Adrenal gland (tissue), 12 donors: ENCODE results near the gene PRR33. TPM values are rescaled to one million over a fixed set of nuclear protein-coding genes. Genes with fewer than 3 reads are reported as not detected.

Experiments
- DNase-seq, 7 donors: peaks; one replicate each; pipeline ENCODE4 v3.0.0-alpha.2; 2019 to 2020
- H3K27ac ChIP-seq, 5 donors: fragments of 200-600 bp; sonication (generic) in 4 of 5; 1 replicate in 3 of 5; 2 replicates in 2 of 5; pipeline versions ENCODE4 v1.5.1 to v1.8.0; 2016 to 2020; ENCODE audit warnings: mild to moderate bottlenecking in 1 of 5
- H3K27me3 ChIP-seq: fragments of 200-600 bp; 2 replicates; pipeline ENCODE4 v1.8.0; 2021
- H3K36me3 ChIP-seq, 2 donors: fragments of 200-600 bp; replicated peaks in 1 of 2; 1 replicate in 1 of 2; 2 replicates in 1 of 2; pipeline versions ENCODE4 v1.5.1 to v1.8.0; 2018 to 2022
- H3K4me1 ChIP-seq, 2 donors: fragments of 200-600 bp; replicated peaks in 1 of 2; 1 replicate in 1 of 2; 2 replicates in 1 of 2; pipeline versions ENCODE4 v1.5.1 to v1.8.0; 2018 to 2021
- H3K4me3 ChIP-seq, 4 donors: fragments of 200-600 bp; sonication (generic) in 3 of 4; one replicate each; pipeline ENCODE4 v1.5.1; 2016 to 2018
- H3K9me3 ChIP-seq, 3 donors: fragments of 200-600 bp; sonication (generic) in 1 of 3; replicated peaks in 1 of 3; 1 replicate in 2 of 3; 2 replicates in 1 of 3; pipeline versions ENCODE4 v1.5.1 to v1.8.0; 2016 to 2021
- POLR2A ChIP-seq, 2 donors: fragments of 450-650 bp; IDR thresholded peaks; one replicate each; pipeline ENCODE4 v1.6.1; 2017; ENCODE audit warnings: antibody characterized with exemption in 2 of 2, mild to moderate bottlenecking in 2 of 2, moderate library complexity in 1 of 2
- WGBS, 4 donors: extraction: QIAGEN DNeasy Blood & Tissue Kit in 2 of 4; methylation state at CpG; one replicate each; pipeline versions ENCODE4 v1.1.5 to v1.1.7; 2013 to 2017; 5-methylcytosine and 5-hydroxymethylcytosine counted together
- intact Hi-C, 2 donors: fragments of 100-400 bp; cut with DNase I; formaldehyde crosslinking; loops; one replicate each; pipeline versions ENCODE4 v1.14.1 to v1.15.0; 2022 to 2023
- polyA plus RNA-seq, 3 donors: library from polyadenylated mRNA; stranded (reverse); fragments of 200-250 nt in 2 of 3; fragments of 350-450 nt in 1 of 3; fragmentation: Illumina TruSeq in 1 of 3; extraction: RNeasy Lipid Tissue Mini Kit (QIAGEN cat#74804) in 1 of 3; gene quantifications; one replicate each; pipeline ENCODE4 v1.2.3, GENCODE V29; 2013 to 2014
- total RNA-seq, 9 donors: library from RNA; depleted of rRNA in 4 of 9; stranded (reverse); fragments of >200 nt in 4 of 9; fragments of 120-200 nt in 1 of 9; fragmentation: NEBNext Ultra II Directional in 1 of 9; extraction: Animal tissue kit (Norgen Biotek cat#: 25700) in 1 of 9; gene quantifications; one replicate each; pipeline versions ENCODE4 v1.1.0 to v1.2.4, GENCODE V29; 2013 to 2023
- TF ChIP-seq, protein P1 (sequence below), 6 experiments: fragments of 450-650 bp in 4 of 6; fragments of 200-600 bp in 2 of 6; sonication (generic) in 1 of 6; IDR thresholded peaks; 1 replicate in 5 of 6; 2 replicates in 1 of 6; pipeline versions ENCODE4 v1.5.1 to v1.8.0; 2016 to 2021; ENCODE audit warnings: antibody characterized with exemption in 6 of 6, mild to moderate bottlenecking in 2 of 6, moderate library complexity in 1 of 6
- donor health status: healthy with polysubstance abuse.
- donor health status: Bipolar disorder and iron deficiency.
- donor health status: DM: yes; HTN: yes; CAD: no.
- donor health status: DM: no; HTN: no; CAD: no.
- donor health status: DM: no; HTN: no; CAD: no.
- donor health status: DM: yes; HTN: yes; CAD: no.

PRR33 gene
- total and polyA plus RNA-seq, 12 donors, result 0.07 to 2.3 (median 0.25) TPM; not detected in 6

DNA sequence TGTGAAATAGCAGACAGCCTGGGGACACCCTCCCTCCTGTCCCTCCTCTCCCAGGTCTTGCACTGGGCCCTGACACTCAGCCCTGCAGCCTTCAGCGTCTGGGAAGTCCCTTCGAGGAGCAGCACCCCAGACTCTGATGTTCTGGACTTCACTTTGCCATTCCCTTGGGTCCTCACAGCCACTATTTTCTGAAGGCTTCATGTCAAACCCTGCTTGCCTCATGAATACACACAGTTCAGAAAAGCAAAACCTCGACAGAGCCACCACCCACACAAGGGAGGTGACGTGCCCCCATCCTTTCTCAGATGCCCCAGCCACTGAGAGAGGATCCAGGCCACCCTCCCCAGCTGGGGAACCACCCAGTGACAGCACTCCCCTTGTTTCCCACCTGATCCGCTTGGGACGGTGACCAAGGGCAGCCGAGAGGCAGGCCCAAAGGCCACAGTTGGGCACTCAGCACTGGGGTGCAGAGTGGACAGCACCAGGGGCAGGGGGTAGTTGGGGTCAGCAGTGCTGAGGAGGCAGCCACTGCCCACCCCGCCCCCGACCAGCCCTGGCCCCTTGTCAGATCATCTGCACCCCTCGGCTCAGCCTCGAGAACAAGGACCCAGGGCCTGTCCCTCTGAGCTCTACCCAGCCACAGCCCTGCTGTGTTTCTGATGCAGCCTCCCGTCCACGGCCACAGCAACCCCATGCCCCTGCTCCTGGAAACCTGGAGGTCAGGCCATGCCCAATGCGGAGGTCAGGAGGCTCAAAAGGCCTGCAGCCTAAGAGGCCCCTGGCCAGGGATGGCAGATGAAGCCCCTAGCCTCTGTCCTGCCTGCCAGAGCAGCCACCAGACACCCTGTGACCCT is 24.7 kb upstream of the PRR33 start:
- H3K27me3 ChIP-seq, result no peaks in the 10 kb centered on the region
- H3K4me3 ChIP-seq, result no peak overlapping the region
- WGBS, 4 donors, result 19 to 60% (median 54%) methylated on average over 6 to 14 of the region's 14 CpGs
- TF ChIP-seq, protein P1, sequence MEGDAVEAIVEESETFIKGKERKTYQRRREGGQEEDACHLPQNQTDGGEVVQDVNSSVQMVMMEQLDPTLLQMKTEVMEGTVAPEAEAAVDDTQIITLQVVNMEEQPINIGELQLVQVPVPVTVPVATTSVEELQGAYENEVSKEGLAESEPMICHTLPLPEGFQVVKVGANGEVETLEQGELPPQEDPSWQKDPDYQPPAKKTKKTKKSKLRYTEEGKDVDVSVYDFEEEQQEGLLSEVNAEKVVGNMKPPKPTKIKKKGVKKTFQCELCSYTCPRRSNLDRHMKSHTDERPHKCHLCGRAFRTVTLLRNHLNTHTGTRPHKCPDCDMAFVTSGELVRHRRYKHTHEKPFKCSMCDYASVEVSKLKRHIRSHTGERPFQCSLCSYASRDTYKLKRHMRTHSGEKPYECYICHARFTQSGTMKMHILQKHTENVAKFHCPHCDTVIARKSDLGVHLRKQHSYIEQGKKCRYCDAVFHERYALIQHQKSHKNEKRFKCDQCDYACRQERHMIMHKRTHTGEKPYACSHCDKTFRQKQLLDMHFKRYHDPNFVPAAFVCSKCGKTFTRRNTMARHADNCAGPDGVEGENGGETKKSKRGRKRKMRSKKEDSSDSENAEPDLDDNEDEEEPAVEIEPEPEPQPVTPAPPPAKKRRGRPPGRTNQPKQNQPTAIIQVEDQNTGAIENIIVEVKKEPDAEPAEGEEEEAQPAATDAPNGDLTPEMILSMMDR (IDR thresholded peaks at IDR 0.05), result no peak
- peak in 1 of 2 donors; percentile 18 for TF ChIP-seq POLR2A (IDR thresholded peaks at IDR 0.05)
- peaks cover 3% of the 10 kb centered on the region in 2 donors for H3K4me1 ChIP-seq
- no peaks in the 10 kb centered on the region for H3K9me3 ChIP-seq
- intact Hi-C loops, result loop anchor here (1.0 to 5.0 kb wide), 3 partner anchors 23 to 34 kb away; no protein-coding TSS in a partner anchor
- H3K36me3 ChIP-seq, result no peaks in the 10 kb centered on the region
- peak in 6 of 7 donors; percentile 50 to 60 (median 54) for DNase-seq
- peak overlapping the region in 3 of 5 donors; percentile 48 to 71 (median 54) for H3K27ac ChIP-seq

- H3K27me3 ChIP-seq, result no peaks in the 10 kb centered on the region
- H3K27ac ChIP-seq, result peak overlapping the region in 1 of 5 donors; percentile 71
- DNase-seq, result no peak
- H3K4me1 ChIP-seq, result peaks cover 3% of the 10 kb centered on the region in 2 donors
- no peaks in the 10 kb centered on the region for H3K36me3 ChIP-seq
- intact Hi-C loops, result loop anchor here (1.0 to 5.0 kb wide), 3 partner anchors 22 to 33 kb away; no protein-coding TSS in a partner anchor
- no peaks in the 10 kb centered on the region for H3K9me3 ChIP-seq
- TF ChIP-seq, protein P1 (IDR thresholded peaks at IDR 0.05), result no peak
- no peak for TF ChIP-seq POLR2A (IDR thresholded peaks at IDR 0.05)
- no peak overlapping the region for H3K4me3 ChIP-seq
- WGBS, 4 donors, result 81 to 92% (median 83%) methylated on average over 2 of the region's 2 CpGs
Observed at GRCh38 chr11:1915795-1916131, 24.1 kb upstream of the PRR33 start.

- WGBS, 4 donors, result 91 to 92% (median 91%) methylated on average over 29 to 31 of the region's 31 CpGs
Observed at GRCh38 chr11:1913271-1914060, 21.8 kb upstream of the PRR33 start.

More at GRCh38 chr11:1913271-1914060, 21.8 kb upstream of the PRR33 start:
- Histone ChIP-seq H3K27me3 (no peaks in the 10 kb centered on the region), H3K36me3 (no peaks in the 10 kb centered on the region), H3K4me1 (peaks cover 3% of the 10 kb centered on the region in 2 donors), H3K27ac (no peak overlapping the region), H3K9me3 (no peaks in the 10 kb centered on the region), H3K4me3 (no peak overlapping the region)
- TF ChIP-seq, protein P1 (IDR thresholded peaks at IDR 0.05), result no peak
- no peak for TF ChIP-seq POLR2A (IDR thresholded peaks at IDR 0.05)
- no peak for DNase-seq
- intact Hi-C loops, result loop anchor here in 1 of 2 donors (1.0 kb wide), 2 partner anchors 22 to 25 kb away; no protein-coding TSS in a partner anchor
